NCI-H1436 treated with DMSO at 0.1 percent for 48 hours (cell line): ENCODE measurements around the gene MMS22L.
"Not testable (repeated sequence)": the region's sequence is repeated elsewhere in the genome, so short reads cannot be mapped to it uniquely, and the experiment has no call there.

ENCODE experiments used
- DNase-seq: peaks from one replicate; lab custom pipeline; 2025; lab: John Stamatoyannopoulos, UW

The MMS22L gene

DNA sequence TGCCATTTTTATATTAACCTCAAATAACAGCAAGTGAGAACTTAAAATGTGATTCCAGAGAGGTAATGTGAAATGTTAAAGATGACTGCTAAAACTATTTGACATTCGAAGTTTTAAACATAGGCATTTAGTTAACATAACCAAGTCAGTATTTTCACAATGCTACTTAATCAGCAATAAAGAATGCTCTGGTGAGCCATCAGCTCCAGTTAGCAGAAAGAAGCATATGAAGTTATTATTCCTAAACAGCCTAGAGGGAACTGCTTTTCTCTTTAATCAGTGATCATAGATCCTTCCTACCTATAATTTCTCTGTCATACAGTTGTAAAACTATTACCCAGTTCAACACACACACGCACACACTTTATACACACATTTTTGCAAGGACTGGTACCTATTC is 60.1 kb downstream of the MMS22L start:
- no peak for DNase-seq

DNA sequence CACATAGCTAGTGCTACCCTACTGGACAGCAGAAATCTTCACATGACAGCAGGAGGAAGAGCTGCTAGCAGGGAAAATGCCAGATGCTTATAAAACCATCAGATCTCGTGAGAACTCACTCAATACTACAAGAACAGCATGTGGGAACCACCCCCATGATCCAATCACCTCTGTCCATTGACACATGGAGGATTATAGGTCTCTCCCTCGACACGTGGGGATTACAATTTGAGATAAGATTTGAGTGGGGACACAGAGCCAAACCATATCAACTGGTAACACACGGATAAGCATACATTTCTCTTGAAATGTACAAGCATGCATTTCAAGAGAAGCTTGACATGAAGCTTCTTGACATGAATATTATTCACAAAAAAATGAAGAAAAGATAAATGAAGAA is 64.1 kb downstream of the MMS22L start:
- no peak for DNase-seq

DNA sequence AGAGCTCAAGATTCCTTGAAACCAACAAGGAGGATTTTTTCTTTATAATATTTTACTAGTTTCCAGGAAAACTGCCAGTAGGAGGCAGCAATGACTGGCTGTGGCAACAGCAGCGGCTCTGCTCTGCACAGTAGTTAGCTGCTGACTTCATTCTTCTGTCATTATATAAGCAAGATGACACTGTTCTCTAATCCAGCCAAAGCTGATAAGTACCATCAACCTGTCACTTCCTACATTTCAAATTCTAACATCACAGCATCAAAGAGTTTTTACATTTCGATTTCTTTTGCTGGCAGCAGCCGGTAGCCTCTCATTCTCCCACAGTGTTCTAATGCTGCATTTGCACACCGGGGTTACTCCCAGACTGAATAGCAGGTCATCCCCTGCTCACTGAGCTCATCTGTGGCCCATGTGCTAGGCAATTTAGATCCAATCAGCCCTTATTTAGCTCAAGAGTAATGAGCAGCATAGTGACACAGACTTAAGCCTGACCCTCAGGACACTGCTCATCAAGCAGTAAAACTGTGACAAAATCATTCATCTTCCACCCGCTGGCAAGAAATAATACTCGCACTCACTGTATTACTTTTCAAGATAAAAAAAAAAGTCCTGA is 67.8 kb downstream of the MMS22L start:
- peak; percentile 6 for DNase-seq

DNA sequence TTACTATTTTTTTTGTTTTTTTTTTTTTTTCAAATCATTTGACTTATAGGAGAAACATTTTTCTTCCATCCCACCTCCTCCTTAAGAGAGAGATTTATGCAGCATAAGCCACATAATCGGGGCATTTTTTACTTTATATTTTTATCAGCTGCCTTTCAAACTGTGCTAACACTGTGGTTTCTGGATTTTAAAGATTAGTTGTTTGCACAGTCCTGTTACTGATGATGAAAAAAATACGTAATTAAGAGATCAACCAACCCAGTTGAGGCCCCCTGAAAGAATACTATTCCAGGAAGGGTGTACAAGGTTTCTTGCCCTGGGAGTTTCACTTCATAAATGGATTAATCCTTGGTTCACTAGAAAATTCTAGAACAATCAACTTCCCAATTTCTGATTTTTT is 68.3 kb downstream of the MMS22L start:
- no peak for DNase-seq

DNA sequence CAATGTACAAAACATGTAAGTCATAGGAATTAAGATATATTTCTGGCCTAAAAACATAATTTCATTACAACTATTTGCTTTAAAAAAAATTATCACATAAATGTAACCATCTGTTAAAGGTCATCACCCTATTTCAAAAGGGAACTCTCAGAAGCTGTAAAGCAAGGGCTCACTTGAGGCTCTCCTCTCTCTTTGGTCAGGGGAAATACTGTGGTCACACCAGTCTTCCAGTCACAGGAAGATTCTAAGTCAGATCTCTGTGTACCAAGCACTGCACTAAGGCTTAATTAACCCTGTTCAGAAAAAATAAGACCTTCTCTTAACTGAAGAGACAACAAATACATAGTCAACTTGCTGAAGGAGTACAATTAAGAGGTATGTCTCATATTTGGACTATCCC is 75.6 kb downstream of the MMS22L start:
- no peak for DNase-seq

DNA sequence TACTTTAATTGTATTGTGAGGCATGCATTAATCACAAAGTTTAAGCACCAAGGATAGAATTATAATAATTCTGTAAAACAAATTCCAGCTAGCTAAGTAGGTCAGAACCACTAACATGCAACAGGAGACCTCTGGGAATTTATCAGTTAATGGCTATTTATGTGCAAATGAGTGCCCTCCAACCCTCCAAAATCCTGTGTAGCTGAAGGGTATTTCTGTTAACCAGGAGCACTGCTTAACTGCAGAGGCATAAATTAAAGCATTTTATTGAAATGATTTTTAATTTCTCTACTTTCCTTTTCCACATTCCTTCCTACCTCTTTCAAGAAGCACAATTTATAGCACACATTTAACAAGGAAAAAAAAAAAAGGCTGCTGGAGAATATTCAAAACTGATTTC is 77.0 kb downstream of the MMS22L start:
- DNase-seq = no peak

DNA sequence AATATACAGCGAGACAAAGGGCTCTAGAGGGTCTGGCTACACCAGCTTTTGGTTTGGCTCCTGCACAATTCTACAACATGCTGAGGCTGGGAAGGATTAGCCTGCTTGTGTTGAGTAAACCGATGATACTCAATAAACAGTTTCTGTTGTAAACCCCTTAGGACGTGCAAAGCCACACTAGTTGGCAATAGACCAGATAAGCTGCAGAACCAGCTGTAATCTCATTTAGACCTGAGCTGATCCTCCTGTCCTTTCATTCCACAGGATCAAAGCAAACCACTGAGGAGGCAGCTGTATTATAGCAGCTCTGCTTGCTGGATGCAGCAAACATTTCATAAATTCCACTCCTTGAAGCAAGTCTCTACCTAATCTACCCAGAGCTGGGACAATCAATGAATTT is 79.7 kb downstream of the MMS22L start:
- DNase-seq = no peak

DNA sequence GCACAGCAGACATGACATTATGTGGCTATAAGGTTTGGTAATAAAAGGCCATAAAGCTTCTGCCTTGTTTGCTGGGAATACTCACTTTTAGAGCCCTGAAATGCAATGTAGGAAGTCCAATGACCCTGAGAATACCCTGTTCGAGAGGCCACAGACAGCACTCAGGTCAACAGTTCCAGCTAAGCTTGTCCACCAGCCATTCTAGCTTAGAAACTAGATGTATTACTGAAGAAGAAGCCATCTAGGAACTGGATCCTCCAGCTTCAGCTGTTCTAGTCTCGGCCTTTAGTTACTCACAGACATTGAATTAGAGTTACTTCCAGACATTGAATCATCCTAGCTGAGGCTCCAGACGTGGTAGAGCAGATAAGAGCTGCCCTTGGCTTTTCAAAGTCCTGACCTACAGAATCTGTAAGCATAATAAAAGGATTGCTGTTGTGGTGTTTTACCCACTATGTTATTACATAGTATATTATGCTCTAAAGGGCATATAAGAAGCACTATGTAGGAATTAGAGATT is 84.9 kb downstream of the MMS22L start:
- no peak for DNase-seq

DNA sequence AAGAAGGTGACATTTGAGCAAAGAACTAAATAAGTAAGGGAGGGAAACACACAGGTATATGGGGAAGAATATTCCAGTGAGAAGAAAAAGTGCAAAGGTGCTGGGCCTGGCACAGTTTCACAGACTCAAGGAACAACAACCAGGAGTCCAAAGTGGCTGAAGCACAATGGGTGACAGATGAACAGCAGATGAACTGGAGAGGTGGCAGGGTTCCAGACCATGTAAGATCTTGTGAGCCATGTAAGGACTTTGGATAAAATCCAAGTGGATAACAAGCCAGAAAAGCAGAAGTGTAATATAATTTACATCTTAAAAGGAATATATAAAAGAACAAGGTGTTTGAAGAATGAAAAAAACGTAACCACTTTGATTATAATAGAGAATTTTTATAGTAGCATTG is 87.9 kb downstream of the MMS22L start:
- DNase-seq = no peak

DNA sequence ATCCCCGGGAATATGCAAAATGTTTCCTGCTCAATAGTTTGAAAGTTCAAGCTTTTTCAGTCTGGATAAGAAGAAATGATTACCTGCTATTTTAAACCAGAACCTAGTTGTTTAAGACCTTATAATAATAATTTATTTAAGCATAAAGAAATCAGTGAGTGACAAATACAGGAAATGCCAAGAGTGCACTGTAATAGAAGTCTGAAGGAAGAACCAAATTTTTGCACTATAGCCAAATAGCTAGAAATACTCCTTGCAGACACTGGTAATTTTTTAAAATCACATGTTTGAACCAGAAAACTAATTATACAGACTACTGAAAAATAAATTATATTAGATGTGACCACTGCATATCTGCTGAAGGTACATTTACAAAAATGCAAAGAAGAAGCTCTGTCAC is 93.2 kb downstream of the MMS22L start:
- DNase-seq = no peak

DNA sequence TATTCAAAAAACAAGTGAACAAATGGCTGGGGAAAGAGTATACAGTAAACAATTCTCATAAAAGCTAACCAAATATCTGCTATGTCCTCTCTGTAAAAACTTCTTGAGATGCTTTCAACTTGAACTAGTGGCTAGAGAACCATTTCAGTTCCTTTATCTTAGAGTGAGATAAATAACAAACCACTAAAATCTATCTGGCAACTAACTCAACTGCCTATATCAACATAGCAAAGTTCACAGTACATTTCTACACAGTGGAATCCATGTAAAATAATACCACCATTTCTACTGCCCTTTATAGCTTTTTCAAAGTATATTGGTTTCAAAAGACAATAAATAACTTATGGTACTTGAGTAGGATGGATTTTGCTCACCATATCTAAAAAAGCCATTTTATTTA is 95.1 kb downstream of the MMS22L start:
- DNase-seq = no peak

DNA sequence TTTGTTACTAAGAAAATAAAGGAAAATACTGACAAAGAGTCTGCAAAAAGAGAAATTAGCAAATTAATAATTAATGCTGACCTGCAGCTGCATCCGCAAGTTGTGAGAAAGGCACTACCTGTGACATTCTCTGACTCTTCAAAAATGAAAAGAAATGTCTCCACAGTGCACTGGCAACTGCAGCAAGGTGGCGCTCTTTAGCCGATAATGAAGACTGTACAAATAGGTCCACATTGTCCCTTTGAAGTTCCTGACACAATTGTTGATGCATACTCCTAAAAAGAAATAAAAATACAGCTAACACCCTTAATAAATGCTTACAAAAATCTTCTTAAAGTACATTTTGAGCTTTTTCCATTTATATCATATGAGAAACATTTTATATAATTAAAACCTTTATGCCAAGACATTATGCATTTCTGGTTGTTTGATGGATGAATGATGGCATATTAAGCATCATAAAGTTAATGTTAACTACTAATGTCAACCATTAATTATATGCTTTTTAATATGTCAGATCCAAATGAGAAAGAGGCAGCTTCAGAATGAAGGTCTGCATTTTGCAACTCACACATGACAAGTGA is 96.5 kb downstream of the MMS22L start:
- no peak for DNase-seq

DNA sequence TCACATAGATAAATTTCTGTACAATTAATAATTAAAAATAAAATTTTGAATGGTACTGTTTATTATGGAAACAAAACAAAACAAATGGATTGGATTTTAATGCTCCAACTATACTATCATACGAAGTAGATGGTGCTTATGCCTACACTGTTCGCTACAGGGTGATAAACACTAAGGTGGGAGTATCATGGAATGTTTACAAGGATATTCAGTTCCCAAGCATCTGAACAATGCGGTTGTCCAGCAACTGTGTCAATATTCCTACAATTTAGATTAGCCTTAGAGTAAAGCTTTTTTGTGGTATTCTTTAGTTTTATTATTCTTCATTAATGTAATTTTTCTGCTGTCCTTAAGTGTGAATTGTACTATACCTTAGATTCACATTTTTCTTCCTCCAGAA is 105.1 kb downstream of the MMS22L start:
- DNase-seq = no peak

DNA sequence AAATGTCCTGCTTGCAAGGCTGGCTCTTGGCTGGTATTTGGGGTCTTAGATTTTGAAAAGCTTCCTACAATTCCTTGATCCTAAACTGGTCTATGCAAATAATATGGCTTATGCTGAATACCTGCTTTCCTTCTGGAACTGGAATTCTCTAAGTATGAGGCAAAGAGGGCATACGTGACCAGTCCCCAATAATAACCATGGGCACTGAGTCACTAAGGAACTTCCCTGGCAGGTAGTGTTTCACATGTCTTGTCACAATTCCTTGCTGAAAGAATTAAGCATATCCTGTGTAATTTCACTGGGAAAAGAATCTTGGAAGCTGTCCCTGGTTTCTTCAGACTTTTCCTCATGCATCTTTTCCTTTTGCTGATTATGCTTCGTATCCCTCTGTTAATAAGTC is 106.5 kb downstream of the MMS22L start:
- no peak for DNase-seq

DNA sequence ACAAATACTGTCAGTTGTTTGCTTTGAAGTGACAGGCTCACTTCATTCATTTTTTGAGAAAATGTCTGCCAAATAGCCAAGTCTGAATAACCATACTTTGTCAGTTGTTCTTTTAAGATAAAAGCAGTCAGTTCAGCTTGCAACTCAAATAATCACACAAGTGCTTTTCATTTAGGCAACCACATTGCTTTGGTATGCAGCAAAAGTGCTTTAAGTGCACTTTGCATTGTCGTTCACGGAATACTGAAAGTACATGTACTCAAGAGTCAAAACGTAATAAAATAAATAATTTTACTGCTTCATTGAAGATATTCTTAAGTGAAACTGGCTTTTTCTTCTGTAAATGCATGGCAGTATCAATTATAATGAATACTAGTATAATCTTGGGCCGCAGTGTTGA is 107.2 kb downstream of the MMS22L start:
- no peak for DNase-seq

DNA sequence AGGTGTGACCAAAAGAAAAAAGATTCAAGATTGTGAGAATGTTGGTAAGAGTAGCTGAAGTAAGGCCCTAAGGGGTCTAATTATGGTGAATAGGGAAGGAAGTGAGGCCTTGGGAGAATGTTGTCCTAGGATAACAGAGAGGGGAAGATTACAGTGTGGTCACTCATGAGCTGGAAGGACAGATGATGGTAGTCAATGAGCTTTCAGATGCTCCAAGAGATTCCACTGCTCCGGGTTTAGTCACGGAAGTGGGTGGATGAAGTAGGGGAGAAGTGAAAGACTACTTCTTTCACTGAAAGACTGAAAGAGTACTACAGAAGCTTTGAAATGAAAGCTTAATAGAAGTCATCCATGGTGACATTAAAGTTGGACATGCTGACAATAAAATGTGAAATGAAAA is 108.5 kb downstream of the MMS22L start:
- DNase-seq = no peak

DNA sequence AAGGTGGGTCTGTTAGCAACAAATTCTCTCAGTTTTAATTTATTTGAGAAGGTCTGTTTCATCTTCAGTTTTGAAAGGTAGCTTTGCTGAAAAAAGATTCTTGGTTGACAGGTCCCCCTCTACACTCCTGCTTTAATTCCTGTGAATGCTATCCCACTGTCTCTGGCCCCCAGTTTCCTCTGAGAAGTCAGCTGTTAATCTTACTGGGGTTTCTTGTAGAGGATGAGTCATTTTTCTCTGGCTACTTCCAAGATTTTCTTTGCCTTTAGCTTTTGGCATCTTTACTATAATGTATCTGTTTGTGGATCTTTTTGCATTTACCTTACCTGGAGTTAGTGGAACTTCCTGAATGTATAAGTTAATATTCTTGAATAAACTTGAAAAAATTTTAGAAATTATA is 122.7 kb downstream of the MMS22L start:
- no peak for DNase-seq

DNA sequence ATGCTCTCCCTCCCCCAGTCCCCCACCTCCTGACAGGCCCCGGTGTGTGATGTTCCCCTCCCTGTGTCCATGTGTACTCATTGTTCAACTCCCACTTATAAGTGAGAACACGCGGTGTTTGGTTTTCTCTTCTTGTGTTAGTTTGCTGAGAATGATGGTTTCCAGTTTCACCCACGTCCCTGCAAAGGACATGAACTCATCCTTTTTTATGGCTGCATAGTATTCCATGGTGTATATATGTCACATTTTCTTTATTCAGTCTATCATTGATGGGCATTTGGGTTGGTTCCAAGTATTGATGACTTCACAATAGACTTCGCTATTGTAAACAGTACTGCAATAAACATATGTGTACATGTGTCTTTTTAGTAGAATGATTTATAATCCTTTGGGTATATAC is 127.6 kb downstream of the MMS22L start:
- DNase-seq = not testable (repeated sequence)

DNA sequence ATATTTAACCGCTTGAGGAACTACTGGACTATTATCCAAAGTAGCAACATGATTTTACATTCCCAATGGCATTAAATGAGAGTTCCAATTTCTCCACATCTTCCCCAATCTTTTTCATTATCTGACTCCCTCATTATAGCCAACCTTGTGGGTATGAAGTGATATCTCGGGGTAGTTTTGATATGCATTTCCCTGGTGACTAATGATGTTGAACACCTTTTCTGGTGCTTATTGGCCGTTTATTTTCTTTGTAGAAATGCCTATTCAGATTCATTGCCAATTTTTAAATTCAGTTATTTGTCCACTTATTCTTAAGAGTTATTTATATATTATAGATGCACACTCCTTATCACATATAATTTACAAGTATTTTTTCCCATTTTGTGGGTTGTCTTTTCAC is 129.0 kb downstream of the MMS22L start:
- DNase-seq = no peak

DNA sequence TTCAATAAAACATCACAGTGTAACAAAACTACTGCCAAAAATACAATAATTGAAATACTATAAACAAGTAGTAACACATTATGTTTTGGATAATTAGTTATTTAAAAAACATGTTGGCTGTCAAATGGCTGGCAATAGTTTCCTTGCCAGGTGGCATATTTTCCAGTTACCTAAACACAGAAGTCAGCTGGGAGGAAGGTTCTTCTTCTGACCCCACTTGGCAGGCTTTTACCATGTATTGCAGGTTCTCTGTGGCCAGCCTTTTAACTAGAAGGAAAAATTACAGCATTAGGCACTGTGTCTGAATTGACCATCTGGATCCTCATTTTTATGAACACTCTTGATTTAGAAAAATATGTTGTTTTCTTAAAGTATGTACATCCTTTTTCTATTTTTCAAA is 131.4 kb downstream of the MMS22L start:
- no peak for DNase-seq

DNA sequence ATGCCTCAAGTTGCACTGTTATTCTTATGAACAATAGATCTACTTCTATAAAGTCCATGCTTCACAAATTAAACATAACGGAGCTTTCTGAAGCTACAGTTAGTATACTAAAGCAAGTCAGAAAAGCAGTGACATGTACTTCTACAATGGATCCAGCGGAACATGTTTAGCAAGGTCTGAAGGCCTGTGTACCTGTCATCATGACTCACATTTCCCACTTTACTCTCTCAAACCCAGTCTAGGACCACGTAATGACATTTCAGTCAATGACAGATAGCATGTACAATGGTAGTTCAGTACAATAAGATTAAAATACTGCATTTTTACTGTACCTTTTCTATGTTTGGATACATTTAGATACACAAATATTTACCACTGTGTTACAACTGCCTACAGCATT is 132.1 kb downstream of the MMS22L start:
- DNase-seq = no peak

DNA sequence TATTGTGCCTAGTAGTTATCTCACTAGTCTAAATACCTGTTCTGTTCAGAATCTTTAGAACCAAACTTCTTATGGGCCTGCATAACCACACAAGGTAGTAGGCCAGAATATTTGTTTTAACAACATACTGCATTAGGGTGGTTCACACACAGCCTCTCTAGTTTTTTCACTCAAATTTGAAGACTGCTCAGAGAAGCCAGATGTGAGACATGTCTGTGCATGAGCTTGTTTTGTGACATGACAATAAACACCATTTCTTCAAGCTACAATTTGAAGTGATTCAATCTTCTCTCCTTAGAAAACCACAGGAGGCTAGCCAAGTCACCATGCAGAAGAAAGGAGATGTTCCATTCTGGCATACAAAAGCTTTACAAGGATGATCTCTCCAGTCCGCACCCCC is 135.6 kb downstream of the MMS22L start:
- DNase-seq = no peak

DNA sequence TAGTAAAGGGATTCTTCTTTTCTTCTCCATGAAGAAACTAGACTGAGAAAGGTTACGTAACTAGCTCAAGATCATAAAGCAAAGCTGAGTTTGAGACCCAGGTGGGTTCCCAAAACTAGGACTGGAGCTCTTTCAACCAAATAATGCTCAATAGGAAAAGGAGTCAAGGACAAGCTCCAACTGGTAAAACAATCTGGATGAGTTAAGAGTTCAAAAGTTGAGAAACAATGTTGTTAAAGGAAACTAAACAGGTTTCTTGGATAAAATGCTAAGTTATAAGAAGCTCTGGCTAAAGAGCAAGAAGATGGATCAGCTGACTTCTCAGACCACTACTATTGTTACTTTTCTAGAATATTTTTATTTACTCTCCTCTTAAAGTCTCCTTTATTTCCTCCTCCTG is 137.3 kb downstream of the MMS22L start:
- DNase-seq = no peak

DNA sequence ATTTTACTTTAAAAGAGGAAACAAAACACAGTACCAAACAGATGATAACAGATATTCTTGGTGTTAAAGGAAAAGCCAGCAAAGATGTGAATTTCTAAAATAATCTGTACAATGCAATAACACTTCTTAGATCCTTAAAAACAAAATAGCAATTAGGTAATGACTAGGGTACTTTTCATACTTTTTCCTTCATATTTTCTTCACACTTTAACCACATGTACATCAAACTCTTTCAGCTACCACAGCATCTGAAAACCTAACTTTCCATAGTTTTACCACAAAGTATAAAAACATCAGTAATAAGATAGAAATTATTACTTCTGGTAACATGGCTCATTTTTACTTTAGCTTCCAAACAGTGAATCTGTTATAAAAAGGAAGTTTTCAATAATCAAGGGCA is 141.3 kb downstream of the MMS22L start:
- DNase-seq = no peak
